ENCODE measurements around the gene CDH4.

DNA sequence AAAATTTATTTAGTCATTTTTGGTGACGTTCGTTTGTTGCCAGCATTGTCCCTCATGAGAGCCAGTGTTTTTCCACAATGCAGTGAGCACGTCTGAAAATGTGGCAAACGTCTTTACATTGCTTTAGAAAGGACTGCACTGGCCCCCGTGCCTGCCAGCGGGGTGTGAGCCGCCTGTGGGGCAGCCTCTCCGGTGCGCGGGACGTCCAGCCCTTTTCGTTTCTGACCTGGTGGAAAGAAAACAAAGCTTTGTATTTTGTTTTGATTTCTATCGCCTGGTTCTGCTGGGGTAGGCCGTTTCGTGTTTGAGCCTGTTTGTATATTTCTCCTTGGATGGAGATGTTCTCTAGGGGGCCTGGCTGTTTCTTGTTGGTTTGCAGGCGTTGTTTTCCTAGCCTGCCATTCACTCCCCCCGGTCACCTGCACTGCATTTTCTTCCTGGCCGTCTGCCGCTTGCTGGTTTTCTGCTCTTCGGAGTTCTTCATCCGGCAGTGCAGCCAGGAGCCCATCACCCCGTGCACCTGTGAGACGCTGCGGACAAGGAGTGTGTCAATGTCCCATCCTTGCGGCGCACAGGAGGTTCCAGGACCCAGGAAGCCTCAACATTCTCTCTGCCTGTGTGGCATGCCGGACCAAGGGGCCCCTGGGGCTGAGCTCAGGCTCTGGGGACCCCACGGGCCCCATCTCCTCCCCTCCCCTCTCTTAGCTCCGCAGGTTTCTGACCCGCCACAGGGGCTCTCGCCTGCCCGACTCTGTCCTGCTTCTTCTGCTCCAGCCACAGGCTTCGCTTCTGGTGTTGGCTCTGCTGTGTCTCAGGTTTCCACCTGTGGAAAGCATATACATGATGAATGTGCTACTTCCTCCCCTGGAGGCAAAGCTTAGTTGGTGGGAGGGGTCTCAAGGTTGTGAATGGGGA, 100.5 kb downstream of the CDH4 start:
- TF ChIP-seq CTCF (IDR thresholded peaks at IDR 0.05), result no peak
- TF ChIP-seq ZFX (IDR thresholded peaks at IDR 0.05; ENCODE audit: borderline replicate concordance), result no peak
